Upper lobe of left lung (tissue), 4 donors: ENCODE data around the gene CCDC86.

Experiments
- CTCF ChIP-seq, 6 experiments: fragments of 450-650 bp in 4 of 6; fragments of 200-600 bp in 2 of 6; sonication (generic) in 2 of 6; IDR thresholded peaks; one replicate each; pipeline ENCODE4 v1.5.1; 2016 to 2019; ENCODE audit warnings: antibody characterized with exemption in 6 of 6
- POLR2A ChIP-seq, 4 donors: fragments of 450-650 bp; IDR thresholded peaks; one replicate each; pipeline ENCODE4 v1.5.1; 2016 to 2017; ENCODE audit warnings: antibody characterized with exemption in 4 of 4, mild to moderate bottlenecking in 2 of 4
- POLR2AphosphoS5 ChIP-seq, 2 donors: sonication (generic); formaldehyde crosslinking; IDR thresholded peaks; one replicate each; pipeline ENCODE4 v1.5.1; 2017; ENCODE audit warnings: antibody characterized with exemption in 2 of 2

- no peak for TF ChIP-seq POLR2A (IDR thresholded peaks at IDR 0.05)
- TF ChIP-seq CTCF (IDR thresholded peaks at IDR 0.05) = no peak
- no peak for TF ChIP-seq POLR2AphosphoS5 (IDR thresholded peaks at IDR 0.05)
Measured at GRCh38 chr11:60810151-60810550, 31.8 kb upstream of the CCDC86 start.
